HepG2 (cell line): ENCODE measurements around the gene SHE.

Experiments used
- CTCF ChIP-seq: sonication (generic); formaldehyde crosslinking; IDR thresholded peaks from 2 replicates; pipeline ENCODE4 v1.5.0; 2020; ENCODE audit warnings: mild to moderate bottlenecking, missing genetic modification reagents, moderate library complexity
- EZH2 ChIP-seq: conservative IDR thresholded peaks from 2 replicates; pipeline ENCODE4 v1.6.1; 2012; ENCODE audit warnings: mild to moderate bottlenecking, low read depth, low read length, moderate library complexity
- JUND ChIP-seq: sonication (generic); formaldehyde crosslinking; IDR thresholded peaks from 2 replicates; pipeline ENCODE4 v1.8.0; 2022; ENCODE audit warnings: mild to moderate bottlenecking, missing genetic modification reagents
- KDM1A ChIP-seq: IDR thresholded peaks from 2 replicates; pipeline ENCODE4 v1.6.1; 2016; ENCODE audit warnings: missing compliant biosample characterization
- MEIS2 ChIP-seq: sonication (generic); formaldehyde crosslinking; IDR thresholded peaks from 2 replicates; pipeline ENCODE4 v1.9.0; 2021; ENCODE audit warnings: mild to moderate bottlenecking, missing genetic modification reagents
- MTA1 ChIP-seq: sonication (generic); formaldehyde crosslinking; IDR thresholded peaks from 2 replicates; pipeline ENCODE4 v1.4.0; 2020; ENCODE audit warnings: missing genetic modification reagents, mild to moderate bottlenecking, borderline replicate concordance
- POLR2AphosphoS2 ChIP-seq: IDR thresholded peaks from 2 replicates; pipeline ENCODE4 v1.6.1; 2011; ENCODE audit warnings: low read depth, low read length, improper control_type of control experiment
- SMARCC2 ChIP-seq: fragments of 450-650 bp; IDR thresholded peaks from 2 replicates; pipeline ENCODE4 v1.6.1; 2017; ENCODE audit warnings: antibody characterized with exemption, mild to moderate bottlenecking
- SP5 ChIP-seq: IDR thresholded peaks from 2 replicates; pipeline ENCODE4 v1.6.1; 2016; ENCODE audit warnings: low read depth, borderline replicate concordance
- TCF7L2 ChIP-seq: IDR thresholded peaks from 2 replicates; pipeline ENCODE4 v1.6.1; 2011; ENCODE audit warnings: mild to moderate bottlenecking, low read depth, low read length, moderate library complexity
- ZBTB39 ChIP-seq: sonication (generic); formaldehyde crosslinking; IDR thresholded peaks from 2 replicates; pipeline ENCODE4 v1.5.0; 2020; ENCODE audit warnings: missing genetic modification reagents
- ZHX2 ChIP-seq, 2 experiments: sonication (generic) in 1 of 2; formaldehyde crosslinking in 1 of 2; IDR thresholded peaks; 2 replicates each; pipeline versions ENCODE4 v1.6.1 to v1.9.0; 2014 to 2022; ENCODE audit warnings: antibody characterized with exemption in 1 of 2, borderline replicate concordance in 1 of 2, inconsistent platforms in 1 of 2, low read depth in 1 of 2, missing genetic modification reagents in 1 of 2

GRCh38 chr1:154527192-154527591 lies 25.0 kb upstream of the SHE start:
- TF ChIP-seq JUND, result no peak
- no peak for TF ChIP-seq SP5 (CRISPR knock-in tag)
- no peak for TF ChIP-seq SMARCC2
- TF ChIP-seq MEIS2, result no peak
- TF ChIP-seq MTA1, result no peak
- TF ChIP-seq CTCF (CRISPR knock-in tag), result no peak
- TF ChIP-seq KDM1A (CRISPR knock-in tag), result no peak
- TF ChIP-seq ZBTB39 (CRISPR knock-in tag), result no peak
- TF ChIP-seq TCF7L2, result no peak
- no peak for TF ChIP-seq POLR2AphosphoS2
- no peak for TF ChIP-seq ZHX2 (IDR thresholded peaks at IDR 0.05; ENCODE audit: low read depth)
- TF ChIP-seq ZHX2 (CRISPR knock-in tag; IDR thresholded peaks at IDR 0.05; ENCODE audit: borderline replicate concordance), result no peak
- no peak for TF ChIP-seq EZH2
